Measurements from ENCODE around the gene TMEM229A. TPM values are rescaled to one million over a fixed set of nuclear protein-coding genes. Genes with fewer than 3 reads are reported as not detected.
"Not testable (repeated sequence)": the region's sequence is repeated elsewhere in the genome, so short reads cannot be mapped to it uniquely, and the experiment has no call there.

Gene TMEM229A
- total RNA-seq, 2 experiments from 2014 or later: not detected

- H3K27me3 Mint-ChIP-seq: peaks cover 55% of the 10 kb centered on the region
- H3K9me3 ChIP-seq (ENCODE audit: control insufficient read depth in 1 of 2, insufficient read depth in 1 of 2, low read length in 2 of 2): peaks cover 0 to 4% of the 10 kb centered on the region in 2 experiments
- DNase-seq (no peak), ATAC-seq (ENCODE audit: poor library complexity) (no peak)
- no peak overlapping the region for H3K27ac ChIP-seq (ENCODE audit: low read depth in 1 of 2, low read length in 2 of 2)
- no peak overlapping the region for H3K4me3 Mint-ChIP-seq
- no peak for TF ChIP-seq CTCF (IDR thresholded peaks at IDR 0.05)
- H3K4me3 ChIP-seq (ENCODE audit: low read length): no peak overlapping the region
- H3K36me3 ChIP-seq (ENCODE audit: insufficient read depth, low read length): no peaks in the 10 kb centered on the region
- H3K4me1 Mint-ChIP-seq (ENCODE audit: low read depth): peaks cover 4% of the 10 kb centered on the region
- no peaks in the 10 kb centered on the region for H3K36me3 Mint-ChIP-seq (ENCODE audit: low read depth)
- H3K27me3 ChIP-seq (ENCODE audit: control insufficient read depth in 1 of 2, insufficient read depth in 2 of 2, low read length in 2 of 2): peaks cover 19 to 44% of the 10 kb centered on the region in 2 experiments
- no peak overlapping the region for H3K27ac Mint-ChIP-seq
- H3K4me1 ChIP-seq (ENCODE audit: insufficient read depth, low read length): no peaks in the 10 kb centered on the region
- ChIA-PET POLR2A (interaction anchor here (0.6 kb wide), 1 partner anchor 1087 kb away, joined by 3 read pairs; no protein-coding TSS in a partner anchor), CTCF (no interaction called here)
- intact Hi-C loops (cut with DNase I, micrococcal nuclease): no loop called here
- H3K9me3 Mint-ChIP-seq: no peaks in the 10 kb centered on the region
Measured at GRCh38 chr7:124029396-124030188, 3.3 kb downstream of the TMEM229A start.

GRCh38 chr7:124027236-124027635, 5.6 kb downstream of the TMEM229A start:
- CTCF ChIA-PET: no interaction called here
- no peaks in the 10 kb centered on the region for H3K4me1 ChIP-seq (ENCODE audit: insufficient read depth, low read length)
- H3K27ac ChIP-seq (ENCODE audit: low read depth in 1 of 2, low read length in 2 of 2): no peak overlapping the region
- H3K27ac Mint-ChIP-seq: no peak overlapping the region
- no peak for TF ChIP-seq CTCF (IDR thresholded peaks at IDR 0.05)
- POLR2A ChIA-PET: no interaction called here
- intact Hi-C loops (cut with DNase I, micrococcal nuclease): no loop called here
- no peak overlapping the region for H3K4me3 Mint-ChIP-seq
- H3K36me3 ChIP-seq (ENCODE audit: insufficient read depth, low read length): no peaks in the 10 kb centered on the region
- DNase-seq: no peak
- peaks cover 3% of the 10 kb centered on the region for H3K9me3 Mint-ChIP-seq
- peaks cover 8 to 35% of the 10 kb centered on the region in 2 experiments for H3K27me3 ChIP-seq (ENCODE audit: control insufficient read depth in 1 of 2, insufficient read depth in 2 of 2, low read length in 2 of 2)
- ATAC-seq (ENCODE audit: poor library complexity): no peak
- no peaks in the 10 kb centered on the region for H3K36me3 Mint-ChIP-seq (ENCODE audit: low read depth)
- H3K4me3 ChIP-seq (ENCODE audit: low read length): no peak overlapping the region
- peaks cover 4% of the 10 kb centered on the region for H3K4me1 Mint-ChIP-seq (ENCODE audit: low read depth)
- peaks cover 42% of the 10 kb centered on the region for H3K27me3 Mint-ChIP-seq
- no peaks in the 10 kb centered on the region for H3K9me3 ChIP-seq (ENCODE audit: control insufficient read depth in 1 of 2, insufficient read depth in 1 of 2, low read length in 2 of 2)

- H3K9me3 Mint-ChIP-seq; H3K4me1 Mint-ChIP-seq (ENCODE audit: low read depth); H3K27ac ChIP-seq (ENCODE audit: low read depth in 1 of 2, low read length in 2 of 2); H3K4me3 ChIP-seq (ENCODE audit: low read length); H3K36me3 ChIP-seq (ENCODE audit: insufficient read depth, low read length); ATAC-seq (ENCODE audit: poor library complexity); POLR2A ChIA-PET; H3K36me3 Mint-ChIP-seq (ENCODE audit: low read depth); H3K27ac Mint-ChIP-seq; H3K9me3 ChIP-seq (ENCODE audit: control insufficient read depth in 1 of 2, insufficient read depth in 1 of 2, low read length in 2 of 2); H3K4me1 ChIP-seq (ENCODE audit: insufficient read depth, low read length); CTCF ChIA-PET; H3K4me3 Mint-ChIP-seq; H3K27me3 ChIP-seq (ENCODE audit: control insufficient read depth in 1 of 2, insufficient read depth in 2 of 2, low read length in 2 of 2); DNase-seq: not testable (repeated sequence)
- H3K27me3 Mint-ChIP-seq: peaks cover 15% of the 10 kb centered on the region
- intact Hi-C loops (cut with DNase I, micrococcal nuclease): loop anchor here in 1 of 2 experiments (5.0 kb wide), 1 partner anchor 48 kb away; no protein-coding TSS in a partner anchor
Measured at GRCh38 chr7:124024329-124024728, 8.5 kb downstream of the TMEM229A start.
